Measurements from ENCODE around the gene TRABD2B.

DNA sequence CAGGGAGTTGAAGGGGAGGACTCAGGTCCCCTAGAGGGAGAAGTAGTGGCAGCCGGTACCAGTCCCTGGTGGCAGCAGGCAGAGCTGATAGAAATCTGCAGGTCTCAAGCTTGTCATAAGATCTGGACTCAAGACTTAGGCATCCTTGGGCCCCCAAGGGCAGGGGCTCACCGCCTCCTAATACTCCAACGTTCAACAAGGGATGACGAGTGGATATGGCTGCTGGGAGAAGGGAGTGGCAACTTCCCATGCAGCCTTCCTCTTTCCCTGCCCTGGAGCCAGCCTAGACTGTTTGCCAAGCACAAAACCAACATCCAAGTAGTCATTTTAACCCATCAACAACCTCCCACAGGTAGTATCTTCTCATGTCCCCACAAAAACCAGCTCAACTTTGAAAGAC is 6.9 kb downstream of the TRABD2B start:
- no peak for TF ChIP-seq POLR2A (IDR thresholded peaks at IDR 0.05)
- TF ChIP-seq, protein P1, sequence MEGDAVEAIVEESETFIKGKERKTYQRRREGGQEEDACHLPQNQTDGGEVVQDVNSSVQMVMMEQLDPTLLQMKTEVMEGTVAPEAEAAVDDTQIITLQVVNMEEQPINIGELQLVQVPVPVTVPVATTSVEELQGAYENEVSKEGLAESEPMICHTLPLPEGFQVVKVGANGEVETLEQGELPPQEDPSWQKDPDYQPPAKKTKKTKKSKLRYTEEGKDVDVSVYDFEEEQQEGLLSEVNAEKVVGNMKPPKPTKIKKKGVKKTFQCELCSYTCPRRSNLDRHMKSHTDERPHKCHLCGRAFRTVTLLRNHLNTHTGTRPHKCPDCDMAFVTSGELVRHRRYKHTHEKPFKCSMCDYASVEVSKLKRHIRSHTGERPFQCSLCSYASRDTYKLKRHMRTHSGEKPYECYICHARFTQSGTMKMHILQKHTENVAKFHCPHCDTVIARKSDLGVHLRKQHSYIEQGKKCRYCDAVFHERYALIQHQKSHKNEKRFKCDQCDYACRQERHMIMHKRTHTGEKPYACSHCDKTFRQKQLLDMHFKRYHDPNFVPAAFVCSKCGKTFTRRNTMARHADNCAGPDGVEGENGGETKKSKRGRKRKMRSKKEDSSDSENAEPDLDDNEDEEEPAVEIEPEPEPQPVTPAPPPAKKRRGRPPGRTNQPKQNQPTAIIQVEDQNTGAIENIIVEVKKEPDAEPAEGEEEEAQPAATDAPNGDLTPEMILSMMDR (IDR thresholded peaks at IDR 0.05): no peak

All from lower leg skin (tissue), 3 donors.